ENCODE data around the gene IMMP2L. TPM values are rescaled to one million over a fixed set of nuclear protein-coding genes. Genes with fewer than 3 reads are reported as not detected.
"Not testable (repeated sequence)": the region's sequence is repeated elsewhere in the genome, so short reads cannot be mapped to it uniquely, and the experiment has no call there.

The IMMP2L gene
- total RNA-seq, 2 experiments from 2014 or later, result 5.2 to 6.5 TPM

DNA sequence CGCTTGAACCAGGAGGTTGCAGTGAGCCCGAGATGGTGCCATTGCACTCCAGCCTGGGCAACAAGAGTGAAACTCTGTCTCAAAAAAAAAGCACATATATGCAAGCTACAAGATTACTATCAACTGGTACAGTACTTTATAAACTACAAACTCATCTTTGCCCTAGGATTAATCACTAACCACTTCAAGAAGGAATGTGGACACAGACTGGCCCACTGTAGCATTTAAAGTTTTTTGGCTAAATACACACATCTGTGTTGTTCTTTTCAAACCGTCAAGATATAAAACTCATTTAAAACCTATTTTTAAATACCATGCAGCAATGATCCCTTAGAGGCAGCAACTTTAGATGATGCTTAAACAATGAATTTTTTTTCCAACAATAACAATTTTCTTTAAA, 205.4 kb downstream of the IMMP2L start:
- Mint-ChIP-seq H3K9me3 (no peaks in the 10 kb centered on the region), H3K4me1 (no peaks in the 10 kb centered on the region), H3K4me3 (no peak overlapping the region), H3K27ac (no peak overlapping the region), H3K36me3 (ENCODE audit: low read depth) (no peaks in the 10 kb centered on the region), H3K27me3 (no peaks in the 10 kb centered on the region)
- ChIA-PET POLR2A (no interaction called here), CTCF (interaction anchor here (1.9 kb wide), 1 partner anchor 36 kb away, joined by 5 read pairs; no protein-coding TSS in a partner anchor)
- no peak for DNase-seq

DNA sequence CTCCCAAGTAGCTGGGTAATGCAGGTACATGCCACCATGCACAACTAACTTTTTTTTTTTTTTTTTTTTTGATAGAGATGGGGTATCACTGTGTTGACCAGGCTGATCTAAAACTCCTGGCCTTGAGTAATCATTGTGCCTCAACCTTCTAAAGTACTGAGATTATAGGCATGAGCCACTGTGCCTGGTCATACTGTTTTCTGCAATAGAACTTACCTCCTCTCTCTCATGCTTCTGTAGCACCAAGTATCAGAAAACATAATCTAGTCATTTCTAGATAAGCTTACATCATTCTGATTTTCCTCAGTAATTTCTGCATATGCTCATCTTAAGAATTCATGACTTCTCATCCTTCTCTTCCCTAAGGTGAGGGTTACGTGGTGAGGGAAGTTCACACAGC, 210.0 kb downstream of the IMMP2L start:
- H3K4me3 Mint-ChIP-seq, result no peak overlapping the region
- H3K27me3 Mint-ChIP-seq, result no peaks in the 10 kb centered on the region
- no peaks in the 10 kb centered on the region for H3K9me3 Mint-ChIP-seq
- ChIA-PET CTCF (no interaction called here), POLR2A (no interaction called here)
- no peak for DNase-seq
- no peaks in the 10 kb centered on the region for H3K36me3 Mint-ChIP-seq (ENCODE audit: low read depth)
- H3K4me1 Mint-ChIP-seq, result no peaks in the 10 kb centered on the region
- no peak overlapping the region for H3K27ac Mint-ChIP-seq

DNA sequence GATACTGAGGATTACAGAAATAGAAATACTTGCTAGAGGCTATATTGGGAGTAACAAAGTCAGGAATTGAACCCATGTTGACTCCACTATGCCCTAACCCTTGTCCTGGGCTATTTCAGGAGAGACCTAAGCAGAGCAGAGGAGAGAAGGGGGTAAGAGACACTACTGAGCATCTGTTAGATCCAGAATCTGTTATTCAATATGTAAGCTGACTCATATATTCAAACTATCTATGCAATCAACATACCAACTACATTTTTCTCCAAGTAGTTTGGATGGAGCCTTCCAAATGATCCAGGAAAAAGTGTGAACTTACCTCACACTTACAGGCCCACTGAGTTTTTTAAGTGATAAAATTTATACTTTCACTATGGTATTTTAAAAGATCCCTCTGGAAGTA, 216.1 kb downstream of the IMMP2L start:
- POLR2A ChIA-PET, result no interaction called here
- no peak for DNase-seq
- Mint-ChIP-seq H3K36me3 (ENCODE audit: low read depth) (peaks cover 4% of the 10 kb centered on the region), H3K27me3 (no peaks in the 10 kb centered on the region), H3K27ac (no peak overlapping the region), H3K4me1 (no peaks in the 10 kb centered on the region), H3K9me3 (peaks cover 17% of the 10 kb centered on the region), H3K4me3 (no peak overlapping the region)
- CTCF ChIA-PET, result no interaction called here

DNA sequence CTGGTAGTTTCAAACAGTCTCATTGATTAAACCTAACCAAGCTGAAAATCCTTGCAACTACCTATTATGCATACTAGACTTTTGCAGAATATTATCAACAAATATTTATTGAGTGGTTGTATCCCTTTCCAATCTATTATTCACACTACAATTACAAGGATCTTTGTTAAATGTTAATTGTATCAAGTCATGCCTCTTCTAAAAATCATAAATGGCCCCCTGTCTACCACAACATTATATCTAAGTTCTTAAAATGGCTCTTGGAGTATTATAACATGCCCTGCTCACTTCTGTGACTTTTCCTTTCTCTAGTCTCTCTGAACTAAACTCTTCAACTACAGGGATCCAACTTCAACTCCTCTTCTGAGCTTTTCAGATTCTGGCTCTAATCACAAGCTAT, 219.3 kb downstream of the IMMP2L start:
- Mint-ChIP-seq H3K27ac (no peak overlapping the region), H3K4me3 (no peak overlapping the region), H3K27me3 (no peaks in the 10 kb centered on the region), H3K36me3 (ENCODE audit: low read depth) (peaks cover 4% of the 10 kb centered on the region), H3K4me1 (no peaks in the 10 kb centered on the region), H3K9me3 (peaks cover 17% of the 10 kb centered on the region)
- no peak for DNase-seq
- POLR2A ChIA-PET, result no interaction called here
- CTCF ChIA-PET, result no interaction called here

DNA sequence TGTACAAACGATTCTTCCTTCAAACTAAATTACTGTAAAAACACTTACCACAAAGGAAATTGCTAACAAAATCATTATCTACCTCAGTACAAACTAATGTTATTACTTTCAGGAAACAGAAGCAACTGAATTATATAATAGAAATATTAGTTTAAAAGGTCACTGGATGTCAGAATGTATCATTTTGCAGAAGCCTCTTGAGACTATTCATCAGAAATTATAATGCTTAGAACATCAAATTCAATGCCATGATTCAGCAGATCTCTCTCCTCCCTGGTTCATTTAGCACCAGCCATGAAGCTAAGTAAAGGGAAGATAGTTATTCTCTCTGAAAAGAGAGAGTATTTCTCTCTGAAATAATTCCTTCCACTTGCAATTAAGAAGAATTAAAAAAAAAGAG, 223.3 kb downstream of the IMMP2L start:
- H3K4me1 Mint-ChIP-seq, result no peaks in the 10 kb centered on the region
- DNase-seq, result no peak
- POLR2A ChIA-PET, result no interaction called here

DNA sequence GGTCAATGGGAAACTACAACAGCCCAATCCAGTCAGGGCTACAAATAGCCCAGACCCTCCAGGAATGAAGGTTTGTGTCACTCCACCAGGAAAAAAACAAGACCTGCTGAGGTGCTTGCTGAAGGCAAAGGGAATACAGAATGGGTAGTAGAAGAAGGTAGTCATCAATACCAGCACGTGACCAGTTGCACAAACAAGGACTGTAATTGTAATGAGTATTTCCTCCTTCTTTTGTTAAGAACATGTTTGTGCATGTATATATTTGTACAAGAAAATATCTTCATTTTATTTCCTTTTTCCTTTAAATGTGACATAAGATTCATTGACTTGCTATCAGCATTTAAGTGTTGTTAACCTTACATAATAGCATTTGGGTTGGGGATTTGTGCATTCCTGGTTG, 229.3 kb downstream of the IMMP2L start:
- Mint-ChIP-seq H3K27ac (no peak overlapping the region), H3K27me3 (no peaks in the 10 kb centered on the region), H3K4me3 (no peak overlapping the region), H3K9me3 (no peaks in the 10 kb centered on the region), H3K36me3 (ENCODE audit: low read depth) (no peaks in the 10 kb centered on the region), H3K4me1 (no peaks in the 10 kb centered on the region)
- DNase-seq, result no peak
- CTCF ChIA-PET, result no interaction called here
- POLR2A ChIA-PET, result no interaction called here

More for the DNA sequence above, 223.3 kb downstream of the IMMP2L start:
- CTCF ChIA-PET, result interaction anchor here (0.5 kb wide), 1 partner anchor 38 kb away, joined by 4 read pairs; no protein-coding TSS in a partner anchor
- no peaks in the 10 kb centered on the region for H3K27me3 Mint-ChIP-seq
- no peak overlapping the region for H3K27ac Mint-ChIP-seq
- no peak overlapping the region for H3K4me3 Mint-ChIP-seq
- peaks cover 11% of the 10 kb centered on the region for H3K9me3 Mint-ChIP-seq
- H3K36me3 Mint-ChIP-seq (ENCODE audit: low read depth), result peaks cover 4% of the 10 kb centered on the region

DNA sequence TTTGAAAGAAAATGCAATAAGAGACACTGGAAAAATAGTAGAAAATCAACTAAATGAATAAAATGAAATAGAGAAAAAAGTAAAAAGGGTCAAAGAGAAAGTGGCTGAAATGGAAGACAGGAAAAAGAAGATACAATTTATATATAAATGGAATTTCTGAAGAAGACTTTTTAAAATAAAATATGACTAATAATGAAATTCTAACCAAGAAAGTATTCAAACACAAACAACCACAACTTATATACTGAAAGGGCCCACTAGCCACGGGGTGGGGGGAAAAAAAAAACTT, 232.1 kb downstream of the IMMP2L start:
- Mint-ChIP-seq H3K27me3 (no peaks in the 10 kb centered on the region), H3K4me3 (no peak overlapping the region), H3K36me3 (ENCODE audit: low read depth) (no peaks in the 10 kb centered on the region), H3K4me1 (no peaks in the 10 kb centered on the region), H3K27ac (no peak overlapping the region), H3K9me3 (no peaks in the 10 kb centered on the region)
- POLR2A ChIA-PET, result no interaction called here
- CTCF ChIA-PET, result no interaction called here
- no peak for DNase-seq

DNA sequence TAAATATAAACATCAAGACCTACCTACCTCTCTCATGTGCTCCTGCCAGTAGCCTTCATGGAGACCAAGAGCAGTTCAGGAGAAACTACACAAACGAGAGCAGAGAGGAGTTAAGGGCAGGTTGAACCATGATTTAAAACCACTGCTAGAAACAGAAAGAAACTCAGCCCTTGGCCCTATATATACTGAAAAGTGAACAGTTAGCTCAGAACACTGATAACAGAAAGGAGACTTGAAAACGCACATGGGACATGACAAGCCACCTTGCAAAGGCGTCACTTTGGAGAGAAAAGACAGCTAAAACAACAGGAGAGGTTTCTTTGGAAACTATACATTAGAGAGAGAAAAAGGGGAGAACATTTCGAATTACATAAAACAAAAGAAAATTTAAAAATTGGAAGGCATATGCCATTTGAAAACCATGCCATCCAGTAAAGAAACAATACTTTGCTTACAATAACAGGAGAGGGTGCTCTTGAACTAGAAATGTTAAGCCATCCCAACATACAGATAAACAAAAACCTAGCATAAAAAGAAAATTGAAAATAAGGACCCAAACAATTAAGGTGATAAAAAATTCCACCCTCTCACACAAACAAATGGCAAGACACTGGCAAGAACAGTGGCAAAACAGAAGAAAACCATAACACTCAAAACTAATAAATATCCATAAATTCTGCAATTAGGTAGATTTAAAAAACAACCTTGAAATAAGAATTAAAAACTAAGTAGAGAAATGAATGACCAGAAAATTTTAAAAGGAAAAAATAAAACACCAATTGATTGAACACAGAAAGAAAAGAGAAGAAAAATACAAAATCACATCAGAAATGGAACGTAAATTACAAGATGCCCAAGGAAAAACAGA, 232.7 kb downstream of the IMMP2L start:
- Mint-ChIP-seq H3K36me3 (ENCODE audit: low read depth) (no peaks in the 10 kb centered on the region), H3K4me3 (no peak overlapping the region), H3K9me3 (no peaks in the 10 kb centered on the region), H3K4me1 (no peaks in the 10 kb centered on the region), H3K27me3 (no peaks in the 10 kb centered on the region), H3K27ac (no peak overlapping the region)
- DNase-seq, result no peak
- ChIA-PET CTCF (no interaction called here), POLR2A (no interaction called here)

DNA sequence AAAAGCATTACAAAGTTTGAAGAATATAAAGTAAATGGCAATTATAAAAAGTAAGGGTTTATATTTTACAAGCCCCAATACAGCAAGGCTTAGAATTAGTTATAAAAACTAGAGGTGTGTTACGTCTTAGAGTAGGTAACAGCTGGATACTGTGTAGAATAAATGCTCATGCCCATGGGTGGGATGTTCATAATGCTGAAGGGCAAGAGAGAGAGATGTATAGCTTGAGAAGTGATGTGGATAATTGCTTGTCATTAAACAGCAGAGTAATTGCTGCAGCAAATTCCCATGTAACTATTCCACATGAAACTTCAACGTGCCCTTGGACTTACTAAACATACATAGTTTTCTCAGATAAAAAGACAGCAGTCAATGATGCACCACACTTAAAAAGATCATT, 233.8 kb downstream of the IMMP2L start:
- Mint-ChIP-seq H3K4me1 (no peaks in the 10 kb centered on the region), H3K36me3 (ENCODE audit: low read depth) (no peaks in the 10 kb centered on the region), H3K27me3 (no peaks in the 10 kb centered on the region), H3K27ac (no peak overlapping the region), H3K9me3 (no peaks in the 10 kb centered on the region), H3K4me3 (no peak overlapping the region)
- no peak for DNase-seq
- ChIA-PET CTCF (no interaction called here), POLR2A (no interaction called here)

DNA sequence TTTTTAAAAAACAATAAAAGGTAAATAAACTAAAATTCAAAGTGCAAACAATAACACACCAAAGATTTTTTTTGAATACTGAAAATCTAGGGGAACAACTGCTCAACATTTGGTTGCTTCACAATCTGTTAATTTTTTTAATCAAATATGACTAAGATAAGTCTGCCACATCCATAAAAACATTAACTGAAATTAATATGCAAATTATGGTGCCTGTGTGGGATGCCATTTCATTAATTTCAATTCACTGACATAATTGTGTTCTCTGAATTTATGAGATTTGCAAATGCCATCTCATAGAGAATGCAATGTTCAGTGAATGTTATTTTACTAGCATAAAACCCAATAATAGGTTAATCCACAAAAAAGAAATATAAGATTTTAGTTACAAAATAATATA, 237.5 kb downstream of the IMMP2L start:
- no peak overlapping the region for H3K4me3 Mint-ChIP-seq
- no peak for DNase-seq
- ChIA-PET CTCF (no interaction called here), POLR2A (no interaction called here)
- H3K4me1 Mint-ChIP-seq, result no peaks in the 10 kb centered on the region
- H3K27ac Mint-ChIP-seq, result no peak overlapping the region
- H3K36me3 Mint-ChIP-seq (ENCODE audit: low read depth), result no peaks in the 10 kb centered on the region
- peaks cover 1% of the 10 kb centered on the region for H3K9me3 Mint-ChIP-seq
- H3K27me3 Mint-ChIP-seq, result no peaks in the 10 kb centered on the region

DNA sequence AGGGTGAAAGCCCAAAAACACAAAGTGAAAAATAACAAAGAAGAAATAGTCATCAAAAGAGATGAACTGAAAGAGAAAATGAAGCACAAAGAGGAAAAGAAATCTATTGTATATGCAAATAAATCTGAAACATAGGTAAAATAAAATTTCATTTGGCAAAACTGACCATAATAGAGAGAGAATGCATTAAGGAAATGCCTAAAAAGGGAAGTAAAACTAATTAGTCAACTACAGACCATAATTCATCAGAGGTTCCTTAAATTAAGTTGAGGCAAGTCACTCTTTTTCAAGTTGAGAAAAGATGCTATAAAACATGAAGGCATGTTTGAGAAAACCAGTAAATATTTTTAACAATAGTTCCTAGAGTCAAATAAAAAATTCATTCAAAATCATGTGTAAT, 238.1 kb downstream of the IMMP2L start:
- H3K4me1 Mint-ChIP-seq, result no peaks in the 10 kb centered on the region
- H3K27me3 Mint-ChIP-seq, result no peaks in the 10 kb centered on the region
- H3K4me3 Mint-ChIP-seq, result no peak overlapping the region
- peaks cover 1% of the 10 kb centered on the region for H3K9me3 Mint-ChIP-seq
- DNase-seq, result no peak
- H3K36me3 Mint-ChIP-seq (ENCODE audit: low read depth), result no peaks in the 10 kb centered on the region
- no peak overlapping the region for H3K27ac Mint-ChIP-seq
- CTCF ChIA-PET, result no interaction called here
- POLR2A ChIA-PET, result no interaction called here

DNA sequence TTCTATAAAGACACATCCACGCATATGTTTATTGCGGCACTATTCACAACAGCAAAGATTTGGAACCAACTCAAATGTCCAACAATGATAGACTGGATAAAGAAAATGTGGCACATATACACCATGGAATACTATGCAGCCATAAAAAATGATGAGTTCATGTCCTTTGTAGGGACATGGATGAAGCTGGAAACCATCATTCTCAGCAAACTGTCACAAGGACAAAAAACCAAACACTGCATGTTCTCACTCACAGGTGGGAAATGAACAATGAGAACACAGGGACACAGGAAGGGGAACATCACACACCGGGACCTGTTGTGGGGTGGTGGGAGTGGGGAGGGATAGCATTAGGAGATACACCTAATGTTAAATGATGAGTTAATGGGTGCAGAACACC, 238.6 kb downstream of the IMMP2L start:
- H3K36me3 Mint-ChIP-seq (ENCODE audit: low read depth); DNase-seq; POLR2A ChIA-PET; H3K27me3 Mint-ChIP-seq; CTCF ChIA-PET; H3K4me1 Mint-ChIP-seq; H3K9me3 Mint-ChIP-seq; H3K4me3 Mint-ChIP-seq; H3K27ac Mint-ChIP-seq: not testable (repeated sequence)

DNA sequence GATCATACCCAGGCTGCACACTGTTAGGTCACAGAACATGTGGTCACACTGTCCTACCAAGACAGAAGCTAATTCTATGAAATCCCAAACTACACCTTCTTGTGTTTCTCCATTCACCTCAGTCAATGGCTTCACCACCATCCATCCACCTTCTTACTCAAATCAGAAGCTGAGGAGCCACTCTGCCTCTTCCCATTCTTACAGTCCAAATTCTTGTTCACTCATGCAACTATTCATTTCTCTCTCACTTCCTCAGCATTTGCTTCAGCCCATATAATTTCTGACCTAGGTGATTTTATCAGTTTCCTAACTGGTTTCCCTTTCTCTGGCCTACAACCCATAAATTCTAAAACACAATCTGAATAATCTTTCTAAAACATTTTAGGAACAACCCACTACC, 242.2 kb downstream of the IMMP2L start:
- Mint-ChIP-seq H3K9me3 (peaks cover 1% of the 10 kb centered on the region), H3K4me3 (no peak overlapping the region), H3K36me3 (ENCODE audit: low read depth) (no peaks in the 10 kb centered on the region), H3K27me3 (no peaks in the 10 kb centered on the region), H3K4me1 (no peaks in the 10 kb centered on the region), H3K27ac (no peak overlapping the region)
- CTCF ChIA-PET, result no interaction called here
- POLR2A ChIA-PET, result no interaction called here
- no peak for DNase-seq

DNA sequence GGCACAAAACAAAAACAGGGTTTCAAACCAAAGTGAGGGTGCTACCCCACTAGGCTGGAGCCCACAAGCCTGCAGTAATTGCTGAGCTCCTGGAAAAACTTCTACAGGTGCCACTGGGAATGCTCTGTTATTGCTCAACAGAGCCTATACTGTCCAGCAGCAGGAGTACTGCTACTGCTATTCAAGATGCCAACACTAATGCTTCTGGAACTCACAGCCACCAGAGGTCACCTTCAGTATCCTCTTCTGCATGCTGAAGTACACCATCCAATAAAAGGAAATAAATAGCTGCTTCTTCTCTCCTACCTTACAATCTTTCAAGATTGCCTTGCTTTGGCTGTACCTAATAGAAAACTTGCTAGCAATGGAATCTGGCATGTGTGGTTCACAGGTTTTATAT, 249.3 kb downstream of the IMMP2L start:
- no peak overlapping the region for H3K4me3 Mint-ChIP-seq
- CTCF ChIA-PET, result interaction anchor here (1.0 kb wide), 1 partner anchor 23 kb away, joined by 3 read pairs; no protein-coding TSS in a partner anchor
- H3K36me3 Mint-ChIP-seq (ENCODE audit: low read depth), result no peaks in the 10 kb centered on the region
- no peak for DNase-seq
- H3K9me3 Mint-ChIP-seq, result no peaks in the 10 kb centered on the region
- POLR2A ChIA-PET, result no interaction called here
- no peak overlapping the region for H3K27ac Mint-ChIP-seq
- no peaks in the 10 kb centered on the region for H3K27me3 Mint-ChIP-seq
- no peaks in the 10 kb centered on the region for H3K4me1 Mint-ChIP-seq

All from activated CD4-positive, alpha-beta T cell treated with anti-CD3 and anti-CD28 coated beads, Interleukin-2, amount 10 ng/mL, durations not matched to agents 7 days and 5 days (primary cell).